H1 (cell line): ENCODE measurements around the gene KSR2. TPM values are rescaled to one million over a fixed set of nuclear protein-coding genes. Genes with fewer than 3 reads are reported as not detected.

Source experiments
- KDM1A ChIP-seq: fragments of 200-600, 300-600 bp; sonication (generic); IDR thresholded peaks from 2 replicates; pipeline ENCODE4 v1.7.1; 2016; ENCODE audit warnings: mild to moderate bottlenecking, low read length, borderline replicate concordance
- polyA plus RNA-seq, 7 experiments: library from polyadenylated mRNA; depleted of rRNA in 3 of 7; stranded (reverse) in 5 of 7; unstranded in 2 of 7; fragments of >200 nt in 5 of 7; fragments of 200-250 nt in 2 of 7; gene quantifications; 1 replicate in 5 of 7; 2 replicates in 1 of 7; 4 replicates in 1 of 7; pipeline versions ENCODE4 v1.2.1 to v1.2.3, GENCODE V29; 2011 to 2013; ENCODE audit warnings: missing spikeins in 2 of 7, mixed read lengths in 2 of 7
- total RNA-seq: library from RNA; stranded (reverse); fragmentation: NEBNext Ultra II Directional; extraction: Animal tissue kit (Norgen Biotek cat#: 25700); gene quantifications from 2 replicates; pipeline ENCODE4 v1.2.1, GENCODE V29; 2021

Gene KSR2
- total and polyA plus RNA-seq, 2 of the 8 experiments (the other 6 are each of a cell fraction or from before 2014, with no cell fraction given): 0.74 to 2.2 TPM

DNA sequence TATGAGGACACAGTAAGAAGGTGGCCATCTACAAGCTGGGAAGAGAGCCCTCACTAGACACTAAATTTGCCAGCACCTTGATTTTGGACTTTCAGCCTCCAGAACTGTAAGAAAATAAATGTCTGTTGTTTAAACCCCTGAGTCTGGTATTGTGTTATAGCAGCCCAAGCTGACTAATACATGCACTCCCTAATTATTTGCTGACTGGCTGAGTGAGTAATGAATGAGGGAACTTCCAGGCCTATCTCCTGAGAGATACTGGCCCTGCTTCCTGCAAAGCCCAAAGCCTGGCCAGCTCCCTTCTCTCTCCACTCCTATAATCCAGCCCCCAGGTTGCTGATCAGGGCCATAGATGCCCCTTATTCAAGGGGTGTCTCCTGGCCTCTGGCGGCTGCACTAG is 487.3 kb downstream of the KSR2 start (continued):
- TF ChIP-seq KDM1A: no peak
